ENCODE measurements around the gene TPRN.

Gene TPRN

DNA sequence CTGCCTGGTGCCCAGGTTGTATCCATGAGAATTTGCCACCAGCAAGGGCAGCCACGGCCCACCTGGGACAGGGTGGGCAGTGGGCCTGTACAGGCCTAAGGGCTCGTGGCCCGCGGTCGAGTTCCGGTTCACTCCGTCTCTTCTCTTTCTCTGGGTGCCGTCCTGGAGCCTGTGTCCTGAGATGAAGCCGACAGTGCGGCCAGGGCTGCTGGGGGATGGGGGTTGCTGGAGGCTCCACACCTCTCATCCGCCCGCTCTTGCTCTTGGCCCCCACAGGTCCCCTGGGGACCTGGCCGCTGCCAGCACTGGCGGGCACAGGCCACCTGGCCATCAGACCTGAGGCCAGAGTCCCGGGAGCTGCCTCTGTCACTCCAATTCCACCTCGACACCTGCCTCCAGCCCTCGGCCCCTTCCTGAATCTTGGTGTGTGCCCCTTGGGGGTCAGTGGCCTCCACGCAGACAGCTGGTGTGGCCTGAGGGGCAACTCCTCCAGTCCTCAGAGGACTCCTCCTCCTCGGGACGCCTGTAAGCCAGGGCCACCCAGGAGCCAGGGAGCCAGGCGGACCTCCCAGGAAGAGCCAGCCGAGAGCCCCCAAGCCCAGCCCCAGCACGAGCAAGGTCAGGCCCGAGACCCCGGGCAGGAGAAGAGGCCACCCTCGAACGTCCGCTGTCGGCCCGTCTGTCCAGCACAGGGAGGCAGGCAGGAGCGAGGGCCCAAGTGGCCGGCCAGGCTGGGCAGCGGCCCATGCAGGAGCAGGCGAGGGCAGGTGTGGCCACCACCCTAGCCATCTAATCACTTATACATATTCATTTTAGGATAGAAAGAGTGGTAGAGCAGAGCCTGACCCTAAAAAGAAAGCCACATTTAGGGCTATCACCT is 35.9 kb downstream of the TPRN start:
- TF ChIP-seq, protein P1, sequence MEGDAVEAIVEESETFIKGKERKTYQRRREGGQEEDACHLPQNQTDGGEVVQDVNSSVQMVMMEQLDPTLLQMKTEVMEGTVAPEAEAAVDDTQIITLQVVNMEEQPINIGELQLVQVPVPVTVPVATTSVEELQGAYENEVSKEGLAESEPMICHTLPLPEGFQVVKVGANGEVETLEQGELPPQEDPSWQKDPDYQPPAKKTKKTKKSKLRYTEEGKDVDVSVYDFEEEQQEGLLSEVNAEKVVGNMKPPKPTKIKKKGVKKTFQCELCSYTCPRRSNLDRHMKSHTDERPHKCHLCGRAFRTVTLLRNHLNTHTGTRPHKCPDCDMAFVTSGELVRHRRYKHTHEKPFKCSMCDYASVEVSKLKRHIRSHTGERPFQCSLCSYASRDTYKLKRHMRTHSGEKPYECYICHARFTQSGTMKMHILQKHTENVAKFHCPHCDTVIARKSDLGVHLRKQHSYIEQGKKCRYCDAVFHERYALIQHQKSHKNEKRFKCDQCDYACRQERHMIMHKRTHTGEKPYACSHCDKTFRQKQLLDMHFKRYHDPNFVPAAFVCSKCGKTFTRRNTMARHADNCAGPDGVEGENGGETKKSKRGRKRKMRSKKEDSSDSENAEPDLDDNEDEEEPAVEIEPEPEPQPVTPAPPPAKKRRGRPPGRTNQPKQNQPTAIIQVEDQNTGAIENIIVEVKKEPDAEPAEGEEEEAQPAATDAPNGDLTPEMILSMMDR (IDR thresholded peaks at IDR 0.05) = no peak

DNA sequence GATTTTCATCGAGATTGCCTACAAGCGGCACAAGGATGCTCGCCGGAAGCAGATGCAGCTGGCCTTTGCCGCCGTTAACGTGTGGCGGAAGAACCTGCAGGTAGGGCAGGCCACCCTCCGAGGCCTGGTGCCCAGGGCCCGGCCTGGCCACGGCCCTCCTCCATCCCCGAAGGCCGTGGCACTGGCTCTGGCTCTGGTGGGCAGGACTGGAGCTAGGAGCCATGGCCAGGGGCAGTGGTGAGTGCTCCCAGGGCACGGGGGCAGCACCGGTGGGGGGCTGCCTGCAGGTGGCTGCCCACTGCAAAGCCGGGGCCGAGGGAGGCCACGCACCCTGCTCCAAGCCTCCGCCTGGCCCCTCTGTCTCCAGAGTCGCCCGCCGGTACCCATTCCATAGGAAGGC is 36.7 kb downstream of the TPRN start:
- TF ChIP-seq, protein P1 (IDR thresholded peaks at IDR 0.05) = no peak

DNA sequence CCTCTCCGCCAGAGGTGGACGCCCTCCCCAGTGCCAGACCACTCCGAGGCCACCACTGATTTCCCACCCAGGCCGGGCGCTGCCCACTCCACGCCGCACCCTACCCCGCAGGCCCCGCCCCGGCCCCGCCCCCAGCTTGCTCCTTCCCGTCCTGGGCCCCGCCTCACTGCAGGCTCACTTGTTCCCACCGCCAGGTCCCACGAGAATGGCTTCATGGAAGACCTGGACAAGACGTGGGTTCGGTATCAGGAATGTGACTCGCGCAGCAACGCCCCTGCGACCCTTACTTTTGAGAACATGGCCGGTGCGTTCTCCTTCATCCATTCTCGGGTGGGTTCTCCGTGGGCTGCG is 37.2 kb downstream of the TPRN start:
- TF ChIP-seq, protein P1 (IDR thresholded peaks at IDR 0.05) = no peak

DNA sequence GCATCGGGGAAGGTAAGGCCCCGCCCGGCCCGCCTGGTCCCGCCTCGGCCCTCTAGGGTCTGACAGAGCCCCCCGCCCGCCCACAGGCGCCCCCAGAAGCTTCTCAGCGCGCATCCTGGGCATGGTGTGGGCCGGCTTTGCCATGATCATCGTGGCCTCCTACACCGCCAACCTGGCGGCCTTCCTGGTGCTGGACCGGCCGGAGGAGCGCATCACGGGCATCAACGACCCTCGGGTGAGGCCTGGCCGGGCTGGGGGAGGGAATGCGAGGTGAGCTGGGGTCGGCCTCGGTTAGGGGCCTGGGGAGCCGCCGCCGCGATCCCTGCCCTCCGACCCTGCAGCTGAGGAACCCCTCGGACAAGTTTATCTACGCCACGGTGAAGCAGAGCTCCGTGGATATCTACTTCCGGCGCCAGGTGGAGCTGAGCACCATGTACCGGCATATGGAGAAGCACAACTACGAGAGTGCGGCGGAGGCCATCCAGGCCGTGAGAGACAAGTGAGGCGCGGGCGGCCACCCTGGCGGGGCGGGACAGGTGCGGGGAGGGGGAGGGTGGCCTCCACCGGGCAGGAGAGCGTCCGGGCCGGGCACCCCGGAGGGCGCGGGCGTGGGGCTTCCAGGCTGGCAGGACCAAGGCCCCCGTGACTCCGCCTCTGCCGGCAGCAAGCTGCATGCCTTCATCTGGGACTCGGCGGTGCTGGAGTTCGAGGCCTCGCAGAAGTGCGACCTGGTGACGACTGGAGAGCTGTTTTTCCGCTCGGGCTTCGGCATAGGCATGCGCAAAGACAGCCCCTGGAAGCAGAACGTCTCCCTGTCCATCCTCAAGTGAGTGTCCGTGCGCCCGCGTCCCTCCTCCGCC is 37.8 kb downstream of the TPRN start:
- TF ChIP-seq, protein P1 (IDR thresholded peaks at IDR 0.05) = no peak

DNA sequence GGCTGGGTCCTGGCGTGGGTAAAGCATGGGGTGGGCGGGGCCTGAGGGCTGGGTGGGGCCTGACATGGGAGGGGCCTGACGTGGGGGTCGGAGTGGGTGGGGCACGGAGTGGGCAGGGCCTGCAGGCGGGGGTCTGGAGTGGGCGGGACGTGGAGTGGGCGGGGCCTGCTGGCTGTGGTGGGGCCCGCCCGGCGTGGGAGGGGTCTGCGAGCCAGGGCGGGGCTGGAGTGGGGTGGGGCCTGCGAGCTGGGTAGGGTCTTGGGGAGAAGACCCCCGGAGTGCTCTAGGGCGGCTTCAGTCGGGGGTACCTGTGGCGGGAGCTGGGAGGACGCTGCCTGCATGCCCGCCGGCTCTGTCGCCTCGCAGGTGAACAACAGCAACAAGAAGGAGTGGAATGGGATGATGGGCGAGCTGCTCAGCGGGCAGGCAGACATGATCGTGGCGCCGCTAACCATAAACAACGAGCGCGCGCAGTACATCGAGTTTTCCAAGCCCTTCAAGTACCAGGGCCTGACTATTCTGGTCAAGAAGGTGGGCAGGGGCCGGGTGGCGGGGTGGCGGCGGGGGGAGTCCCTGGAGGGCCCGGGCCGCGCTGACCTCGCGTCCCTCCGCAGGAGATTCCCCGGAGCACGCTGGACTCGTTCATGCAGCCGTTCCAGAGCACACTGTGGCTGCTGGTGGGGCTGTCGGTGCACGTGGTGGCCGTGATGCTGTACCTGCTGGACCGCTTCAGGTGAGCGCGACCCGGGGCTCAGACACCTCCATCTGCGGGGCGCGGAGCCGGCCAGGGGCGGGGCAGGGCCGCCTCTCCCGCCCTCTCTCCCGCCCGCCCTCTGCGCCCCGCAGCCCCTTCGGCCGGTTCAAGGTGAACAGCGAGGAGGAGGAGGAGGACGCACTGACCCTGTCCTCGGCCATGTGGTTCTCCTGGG is 38.7 kb downstream of the TPRN start:
- TF ChIP-seq, protein P1 (IDR thresholded peaks at IDR 0.05) = no peak

DNA sequence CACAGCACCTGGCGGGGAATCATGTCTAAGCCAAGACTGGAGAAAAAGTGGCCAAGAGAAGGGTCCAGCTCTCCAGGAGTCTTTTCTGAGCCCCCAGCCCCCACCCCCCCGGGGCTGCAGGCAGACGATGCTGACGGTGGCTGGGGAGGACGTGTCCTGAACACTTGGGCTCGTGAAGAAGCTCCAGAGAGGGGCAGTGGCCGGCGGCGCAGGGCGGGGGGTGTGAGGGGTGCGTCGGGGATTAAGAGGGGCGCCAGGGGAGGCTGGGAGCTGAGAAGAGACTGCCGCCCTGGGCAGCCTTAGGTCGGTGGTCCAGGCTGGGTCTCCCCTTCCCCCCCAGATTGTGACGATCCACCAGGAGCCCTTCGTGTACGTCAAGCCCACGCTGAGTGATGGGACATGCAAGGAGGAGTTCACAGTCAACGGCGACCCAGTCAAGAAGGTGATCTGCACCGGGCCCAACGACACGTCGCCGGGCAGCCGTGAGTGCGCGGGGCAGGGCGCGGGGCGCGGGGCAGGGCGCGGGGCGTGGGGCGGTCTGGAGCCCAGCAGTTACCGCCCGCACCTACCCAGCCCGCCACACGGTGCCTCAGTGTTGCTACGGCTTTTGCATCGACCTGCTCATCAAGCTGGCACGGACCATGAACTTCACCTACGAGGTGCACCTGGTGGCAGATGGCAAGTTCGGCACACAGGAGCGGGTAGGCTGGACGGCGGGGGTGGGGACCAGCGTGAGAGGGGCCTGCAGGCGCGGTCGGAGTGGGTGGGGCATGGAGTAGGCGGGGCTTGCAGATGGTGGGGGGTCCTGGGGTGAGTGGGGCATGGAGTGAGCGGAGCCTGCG is 39.6 kb downstream of the TPRN start:
- TF ChIP-seq, protein P1 (IDR thresholded peaks at IDR 0.05) = no peak
